MV-4-11 (cell line): ENCODE results near the gene ADGRL3.

Source experiments
- DNase-seq: peaks from one replicate; lab custom pipeline; 2025; lab: John Stamatoyannopoulos, UW

ADGRL3 gene

DNA sequence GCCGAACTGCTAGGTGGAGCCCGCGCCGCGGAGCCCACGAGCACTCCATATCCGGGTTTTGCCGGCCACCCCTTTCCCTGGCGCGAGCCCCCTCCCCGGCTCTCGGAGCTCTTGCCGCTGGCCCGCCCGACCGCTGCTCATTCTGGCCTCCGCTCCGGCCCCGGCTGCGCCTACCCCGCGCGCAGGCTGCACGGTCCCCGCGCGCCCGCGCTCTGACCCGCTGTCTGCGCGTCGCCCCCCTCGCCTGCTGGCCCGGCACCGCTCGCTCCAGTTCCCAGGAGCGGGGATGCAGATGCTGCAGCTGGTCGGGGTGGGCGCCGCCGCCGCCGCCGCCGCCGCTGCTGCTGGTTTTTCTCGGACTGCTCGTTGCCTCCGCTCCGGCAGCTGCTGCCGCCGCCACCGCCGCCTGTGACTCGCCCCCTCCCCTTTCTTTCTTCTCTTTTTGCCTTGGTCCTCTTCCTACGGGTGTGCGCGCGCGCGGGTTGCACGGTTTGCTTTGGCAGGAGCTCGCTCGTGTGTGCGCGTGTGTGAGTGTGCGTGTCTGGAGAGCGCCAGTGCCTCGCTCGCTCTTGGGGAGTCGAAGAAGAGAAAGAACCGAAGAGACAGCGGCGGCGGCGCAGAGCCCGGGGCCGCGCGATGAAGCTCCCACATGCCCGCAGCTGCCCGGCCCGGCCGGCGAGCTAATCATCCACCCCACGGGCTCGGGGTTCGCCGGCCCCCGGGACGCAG lies at the start of gene ADGRL3:
Gene ADGRL3, plus strand, starts transcription at position 140 of the 729 bp plus-strand sequence.
- peak; percentile 31 for DNase-seq

DNA sequence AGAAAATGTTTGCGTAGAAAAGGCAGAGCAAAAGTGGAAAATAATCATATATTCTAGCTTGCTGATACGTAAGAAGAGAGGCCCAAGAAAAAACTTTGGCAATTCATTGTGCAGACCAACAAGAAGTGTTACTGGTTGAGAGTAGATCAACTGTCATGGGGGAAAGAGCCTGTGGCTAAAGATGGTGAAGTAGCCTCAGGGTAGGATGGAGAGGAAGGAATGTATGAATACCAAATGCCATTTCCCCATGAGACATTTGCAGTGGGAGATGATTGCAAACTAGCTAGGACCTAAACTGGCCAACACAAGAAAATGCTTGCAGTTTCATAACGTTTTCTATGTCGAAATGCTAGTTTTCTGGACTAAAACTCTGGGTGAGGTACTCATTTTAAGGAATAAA lies 47.7 kb upstream of the ADGRL3 start:
- peak; percentile 44 for DNase-seq

DNA sequence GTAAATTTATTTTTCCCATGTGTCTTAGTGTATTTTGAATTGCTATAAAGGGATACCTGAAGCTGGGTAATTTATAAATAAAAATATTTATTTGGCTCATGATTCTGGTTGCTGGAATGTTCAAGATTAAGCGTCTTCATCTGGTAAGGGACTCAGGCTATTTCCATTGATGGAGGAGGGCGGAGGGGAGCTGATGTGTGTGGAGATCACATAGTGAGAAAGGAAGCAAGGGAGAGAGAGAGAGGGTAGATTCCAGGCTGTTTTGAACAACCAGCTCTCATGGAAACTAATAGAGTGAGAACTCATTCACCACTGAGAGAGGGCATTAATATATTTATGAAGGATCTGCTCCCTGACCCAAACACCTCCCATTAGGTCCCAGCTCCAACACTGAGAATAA lies 39.6 kb upstream of the ADGRL3 start:
- DNase-seq, result no peak

DNA sequence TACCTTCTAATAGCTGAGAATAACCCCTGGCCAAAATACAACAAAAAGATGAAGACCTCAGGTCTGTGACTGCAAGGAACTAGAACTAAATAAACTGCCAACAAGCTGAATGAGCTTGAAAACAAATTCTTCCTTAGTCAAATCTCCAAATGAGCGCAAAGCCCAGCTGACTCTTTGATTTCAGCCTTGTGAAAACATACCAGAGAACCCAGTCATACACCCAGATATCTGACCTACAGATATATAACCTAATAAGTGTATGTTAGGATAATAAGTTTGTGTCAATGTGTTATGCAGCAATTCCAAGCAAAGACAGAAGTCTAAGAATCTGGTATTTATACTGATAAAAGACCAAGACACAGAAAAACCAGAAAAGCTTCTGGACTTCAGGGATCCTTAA lies 38.0 kb upstream of the ADGRL3 start:
- no peak for DNase-seq

DNA sequence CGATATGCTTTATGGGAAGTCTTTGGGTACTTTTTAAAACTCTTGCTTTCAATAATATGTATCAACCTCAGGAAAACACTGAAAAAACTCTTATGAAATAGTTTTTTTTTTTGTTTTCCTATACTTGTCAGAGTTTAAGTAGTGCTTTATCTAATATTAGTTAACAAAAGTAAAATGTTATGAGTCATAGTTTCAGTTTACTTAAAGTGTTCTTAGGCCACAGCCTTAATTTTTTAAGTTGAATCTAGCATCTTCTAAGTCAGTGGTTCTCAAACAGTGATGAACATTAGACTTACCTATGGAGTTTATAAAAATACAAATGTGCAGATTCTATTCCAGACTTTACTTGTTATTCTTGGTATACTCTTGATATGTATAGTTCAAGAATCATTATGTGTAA lies 26.3 kb upstream of the ADGRL3 start:
- no peak for DNase-seq

DNA sequence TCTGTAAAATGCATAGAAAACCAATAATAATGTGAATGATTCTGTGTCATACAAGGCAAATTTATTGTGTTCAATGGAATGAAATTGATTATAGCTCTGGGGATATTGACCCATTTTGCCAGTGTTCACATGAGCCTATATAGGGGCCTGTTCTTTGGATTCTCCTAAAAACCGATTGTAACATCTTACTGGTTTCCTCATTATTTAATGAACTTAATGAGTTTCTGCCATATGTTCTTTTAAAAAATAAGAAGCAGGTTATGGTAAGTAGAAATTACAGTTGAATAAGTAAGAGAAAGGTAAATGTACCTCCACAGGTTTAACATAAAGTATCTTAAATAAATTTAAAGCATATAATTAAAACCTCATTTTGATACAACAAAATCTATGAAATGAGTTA lies 24.6 kb upstream of the ADGRL3 start:
- no peak for DNase-seq

DNA sequence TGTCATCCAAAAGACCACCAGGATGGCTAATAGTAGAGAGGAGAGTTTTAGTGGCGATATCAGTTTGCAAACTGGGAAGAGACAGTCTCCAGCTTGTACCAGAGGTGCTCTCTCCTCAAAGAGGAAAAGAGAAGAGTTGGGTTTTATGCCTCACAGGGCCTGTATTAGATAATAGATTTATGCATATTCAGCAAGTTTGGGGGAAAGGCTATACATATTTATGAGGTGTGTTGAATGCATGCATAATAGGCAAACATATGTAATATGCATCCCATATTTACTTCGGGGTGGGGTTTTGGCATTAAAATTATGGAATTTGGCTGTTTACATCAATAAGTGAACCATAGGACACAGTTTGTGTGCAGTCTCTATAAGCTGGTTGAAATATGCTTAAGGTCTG lies 22.8 kb upstream of the ADGRL3 start:
- DNase-seq, result no peak

DNA sequence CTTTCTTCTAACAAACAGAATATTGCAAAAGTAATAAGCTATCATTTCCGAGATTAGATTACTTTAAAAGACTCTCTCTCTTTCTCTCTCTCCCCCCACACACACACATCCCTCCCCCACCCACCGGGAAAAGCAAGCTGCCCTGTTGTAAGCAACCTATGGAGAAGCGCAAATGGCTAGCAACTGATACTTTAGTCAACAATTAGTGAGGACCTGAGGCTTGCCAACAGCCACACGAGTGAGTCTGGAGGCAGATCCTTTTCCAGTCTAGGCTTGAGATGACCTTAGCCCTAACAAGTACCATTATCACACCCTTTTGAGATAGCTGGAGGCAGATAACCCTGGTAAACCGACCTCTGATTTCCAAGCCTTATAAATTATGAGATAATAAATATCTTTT lies 19.7 kb upstream of the ADGRL3 start:
- no peak for DNase-seq

DNA sequence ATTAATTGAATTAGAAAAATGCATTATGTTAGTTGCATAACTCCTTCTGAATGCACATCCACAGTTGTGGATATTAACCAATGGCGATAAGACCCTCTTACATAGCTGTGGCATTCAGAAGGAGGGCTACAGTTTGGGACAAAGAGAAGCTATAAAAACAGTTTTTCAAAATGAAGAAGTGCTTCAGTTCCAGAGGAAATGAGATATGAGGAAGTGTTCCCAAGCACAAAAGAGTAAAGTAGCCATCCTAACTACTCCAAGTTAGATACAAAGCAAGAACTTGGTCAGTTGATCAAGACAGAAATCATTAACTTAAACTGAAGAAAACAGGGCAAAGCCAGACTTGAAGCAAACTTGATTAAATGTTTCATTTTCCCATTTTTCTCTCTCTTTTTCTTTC lies 17.2 kb upstream of the ADGRL3 start:
- peak; percentile 82 for DNase-seq

DNA sequence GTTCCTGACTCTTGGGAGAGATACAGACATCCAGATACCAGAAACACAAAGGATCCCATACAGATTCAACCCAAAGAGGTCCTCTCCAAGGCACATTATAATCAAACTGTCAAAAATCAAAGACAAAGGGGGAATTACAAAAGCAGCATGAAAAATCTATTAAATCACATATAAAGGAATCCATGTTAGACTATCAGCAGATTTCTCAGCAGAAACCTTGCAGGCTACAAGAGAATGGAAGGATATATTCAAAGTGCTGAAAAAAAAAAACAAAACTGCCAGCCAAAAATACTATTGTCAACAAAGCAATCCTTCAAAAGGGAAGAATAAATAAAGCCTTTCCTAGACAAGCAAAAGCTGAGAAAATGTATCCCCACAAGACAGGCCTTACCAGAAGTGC lies 14.8 kb upstream of the ADGRL3 start:
- DNase-seq, result no peak

DNA sequence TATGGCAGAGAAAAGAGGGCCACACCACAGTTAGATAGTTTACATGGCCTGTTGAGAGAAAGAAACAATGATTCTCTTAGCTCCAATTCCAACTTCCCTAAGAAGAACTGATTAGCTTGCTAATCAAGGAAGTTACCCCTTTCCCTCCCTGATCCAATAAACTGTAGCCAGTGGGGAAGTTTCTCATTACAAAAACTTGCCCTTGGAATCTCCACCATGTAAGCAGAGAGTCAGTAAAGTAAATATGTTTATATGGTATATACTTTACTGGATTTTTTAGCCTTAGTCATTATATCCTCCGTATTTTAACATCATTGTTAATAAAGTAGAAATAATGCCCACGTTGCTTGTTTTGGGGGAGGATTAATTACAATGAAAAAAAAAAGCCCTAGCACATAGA lies 7.7 kb upstream of the ADGRL3 start:
- DNase-seq, result no peak

DNA sequence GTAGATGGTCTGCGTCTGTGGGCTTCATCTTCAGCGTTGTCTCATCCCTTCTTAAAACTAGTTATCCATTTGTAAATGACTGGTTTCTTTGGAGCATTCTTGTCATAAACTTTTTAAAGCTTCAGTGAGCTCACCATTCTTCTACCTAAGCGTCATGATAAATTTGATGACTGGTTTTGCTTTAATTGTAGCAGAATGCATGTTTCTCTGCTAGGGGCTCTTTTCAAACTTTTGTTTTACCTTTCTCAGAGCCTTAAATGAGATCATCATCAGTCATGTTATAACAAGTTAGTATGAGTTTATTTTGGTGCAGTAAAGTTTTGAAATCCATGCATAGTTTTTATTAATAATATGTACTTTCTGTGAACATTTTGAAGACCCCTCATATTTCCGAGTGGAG lies 6.3 kb upstream of the ADGRL3 start:
- DNase-seq, result no peak

DNA sequence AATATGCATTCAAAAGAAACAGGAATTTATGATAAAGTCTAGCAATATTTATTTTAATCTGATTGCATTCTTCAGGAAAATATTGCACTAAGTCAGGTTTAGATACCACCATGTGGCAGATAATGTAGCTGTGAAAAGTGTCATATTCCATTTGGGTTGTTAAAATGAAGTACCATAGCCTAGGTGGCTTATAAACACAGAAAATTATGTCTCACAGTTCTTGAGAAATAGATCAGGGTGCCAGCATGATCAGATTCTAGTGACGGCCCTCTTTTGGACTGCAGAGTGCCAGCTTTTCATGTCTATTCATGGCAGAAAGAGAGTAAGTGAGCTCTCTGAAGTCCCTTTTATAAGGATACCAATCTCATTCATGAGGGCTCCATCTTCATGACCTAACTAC lies 5.6 kb upstream of the ADGRL3 start:
- no peak for DNase-seq

DNA sequence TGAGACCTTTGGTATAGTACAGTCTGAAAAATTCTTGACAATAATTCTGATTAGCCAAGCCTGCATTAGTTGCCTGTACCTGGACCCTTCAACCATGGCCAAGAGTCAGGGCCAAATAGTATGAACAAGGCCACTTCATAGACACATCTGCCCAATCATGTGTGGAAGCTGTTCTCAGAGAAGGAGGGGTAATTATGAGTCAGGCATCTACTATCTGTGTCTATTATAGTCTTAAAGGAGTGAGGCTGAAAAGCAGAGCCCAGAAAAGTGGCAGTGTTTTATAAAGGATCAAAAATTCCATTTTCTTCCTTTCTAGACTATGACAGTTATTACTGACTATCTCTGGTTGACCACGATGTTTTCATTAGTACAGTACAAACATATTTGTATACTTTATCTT lies 5.0 kb upstream of the ADGRL3 start:
- DNase-seq, result no peak

DNA sequence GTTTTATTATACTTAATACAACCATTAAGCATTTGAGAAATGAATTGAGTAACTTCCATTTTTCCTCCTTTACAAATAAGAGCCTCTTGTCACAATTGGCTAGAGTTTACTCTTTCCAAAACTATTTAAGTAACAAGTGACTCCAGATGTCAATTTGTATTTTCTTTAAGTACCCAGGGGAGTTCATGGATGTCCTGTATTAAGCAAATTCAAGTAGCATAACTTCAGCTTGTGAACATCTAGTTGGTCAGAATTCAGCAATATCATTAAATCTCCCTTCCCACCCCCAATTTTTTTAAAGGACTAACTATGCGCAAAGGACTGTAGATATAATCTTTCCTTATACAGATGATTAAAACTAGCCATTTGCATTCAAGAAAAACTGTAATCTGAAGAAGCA lies 1.4 kb upstream of the ADGRL3 start:
- no peak for DNase-seq

DNA sequence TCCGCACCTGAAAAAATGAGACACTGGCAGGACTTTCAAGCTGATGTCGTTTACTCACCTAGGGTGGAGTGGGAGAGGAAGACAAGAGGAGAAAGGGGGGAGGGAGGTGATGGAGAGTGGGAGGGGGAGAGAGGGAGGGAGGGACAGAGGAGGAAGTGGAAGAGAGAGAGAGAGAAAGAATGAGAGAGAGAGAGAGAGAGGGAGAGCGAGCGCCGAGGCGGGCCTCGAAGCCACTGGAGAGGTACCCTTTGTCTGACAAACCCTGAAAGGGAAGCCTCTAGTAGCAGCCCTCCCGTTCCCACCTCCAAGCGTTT lies 296 bp upstream of the ADGRL3 start:
- peak; percentile 18 for DNase-seq

DNA sequence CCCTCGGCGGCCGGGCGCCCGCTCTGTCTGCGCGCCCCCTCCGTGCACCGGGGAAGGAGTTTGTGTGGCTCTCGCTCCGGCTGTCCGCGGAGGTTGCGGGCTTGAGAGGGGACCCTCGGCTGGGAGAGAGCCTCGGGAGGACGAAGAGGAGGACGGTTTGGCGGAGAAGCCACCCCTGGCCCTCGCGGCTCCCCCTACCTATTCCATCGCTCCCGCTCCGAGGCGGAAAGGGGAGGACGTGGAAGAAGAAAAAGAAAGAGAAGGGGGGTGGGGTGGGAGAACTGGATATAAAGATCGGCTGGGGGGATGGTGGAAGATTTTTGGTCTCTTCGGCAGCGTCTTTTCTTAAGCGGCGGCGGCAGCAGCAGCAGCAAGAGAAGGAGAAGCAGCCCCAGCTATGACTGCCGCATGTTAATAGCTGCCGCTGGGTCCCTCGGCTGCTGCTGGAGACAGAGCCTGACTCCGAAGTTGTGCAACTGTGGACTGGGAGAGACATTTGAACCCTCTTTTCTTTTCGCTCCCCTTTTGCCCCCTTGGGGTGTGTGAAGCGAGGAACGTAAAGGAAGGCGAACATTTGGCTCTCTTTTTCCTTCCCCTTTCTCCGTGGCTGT lies 895 bp downstream of the ADGRL3 start:
- DNase-seq, result peak; percentile 47

DNA sequence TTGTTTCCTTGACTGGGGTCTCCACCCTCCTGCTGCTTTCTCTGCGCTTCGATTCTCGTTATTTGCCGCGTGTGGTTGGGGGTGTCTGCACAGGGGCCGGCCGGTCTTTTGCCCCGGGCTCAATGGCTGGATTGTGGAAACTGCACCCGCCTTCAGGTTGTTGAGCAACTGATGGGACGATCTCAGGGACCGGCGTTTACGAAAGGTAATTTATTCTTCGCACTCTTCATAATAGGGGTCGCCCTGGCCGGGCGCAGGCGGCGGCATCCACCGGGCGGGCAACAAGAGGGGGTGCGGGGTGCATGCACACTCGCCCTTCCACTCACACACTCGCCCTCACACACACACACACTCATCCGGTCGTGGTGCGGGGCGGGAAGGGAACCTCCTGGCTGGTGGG lies 1.4 kb downstream of the ADGRL3 start:
- DNase-seq, result no peak

DNA sequence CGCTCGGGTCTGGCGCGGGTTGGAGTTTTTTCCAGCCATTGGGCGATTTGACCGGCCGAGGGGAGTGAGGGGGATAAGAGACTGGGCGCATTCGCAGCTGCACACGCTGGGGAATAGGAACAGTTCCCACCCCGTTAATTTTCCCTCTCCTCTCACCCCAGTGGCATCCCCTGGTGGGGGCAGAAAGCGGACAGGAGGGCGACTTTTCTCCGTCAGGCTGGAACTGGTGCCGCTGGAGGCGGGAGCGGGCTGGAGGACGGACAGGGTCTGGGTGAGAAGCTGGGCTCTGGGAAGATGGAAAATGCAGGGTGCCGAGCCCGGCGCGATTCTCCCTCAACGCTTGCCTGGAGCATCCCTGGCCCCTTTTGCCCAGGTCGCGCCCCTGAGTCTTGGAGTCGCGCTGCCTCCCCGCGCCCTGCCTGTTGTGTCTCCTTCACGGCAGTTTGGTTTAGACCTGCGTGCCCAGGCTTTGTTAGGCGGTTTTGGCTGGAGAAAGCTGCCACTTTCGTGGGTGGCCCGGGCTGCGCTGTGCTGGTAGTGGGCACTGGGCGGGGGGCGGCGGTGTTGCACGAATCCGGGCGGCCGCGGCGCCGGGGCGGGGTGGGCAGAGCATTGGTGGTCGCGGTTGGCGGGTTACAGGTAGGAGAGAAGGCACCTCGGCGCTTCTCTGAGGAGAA lies 2.0 kb downstream of the ADGRL3 start:
- no peak for DNase-seq

DNA sequence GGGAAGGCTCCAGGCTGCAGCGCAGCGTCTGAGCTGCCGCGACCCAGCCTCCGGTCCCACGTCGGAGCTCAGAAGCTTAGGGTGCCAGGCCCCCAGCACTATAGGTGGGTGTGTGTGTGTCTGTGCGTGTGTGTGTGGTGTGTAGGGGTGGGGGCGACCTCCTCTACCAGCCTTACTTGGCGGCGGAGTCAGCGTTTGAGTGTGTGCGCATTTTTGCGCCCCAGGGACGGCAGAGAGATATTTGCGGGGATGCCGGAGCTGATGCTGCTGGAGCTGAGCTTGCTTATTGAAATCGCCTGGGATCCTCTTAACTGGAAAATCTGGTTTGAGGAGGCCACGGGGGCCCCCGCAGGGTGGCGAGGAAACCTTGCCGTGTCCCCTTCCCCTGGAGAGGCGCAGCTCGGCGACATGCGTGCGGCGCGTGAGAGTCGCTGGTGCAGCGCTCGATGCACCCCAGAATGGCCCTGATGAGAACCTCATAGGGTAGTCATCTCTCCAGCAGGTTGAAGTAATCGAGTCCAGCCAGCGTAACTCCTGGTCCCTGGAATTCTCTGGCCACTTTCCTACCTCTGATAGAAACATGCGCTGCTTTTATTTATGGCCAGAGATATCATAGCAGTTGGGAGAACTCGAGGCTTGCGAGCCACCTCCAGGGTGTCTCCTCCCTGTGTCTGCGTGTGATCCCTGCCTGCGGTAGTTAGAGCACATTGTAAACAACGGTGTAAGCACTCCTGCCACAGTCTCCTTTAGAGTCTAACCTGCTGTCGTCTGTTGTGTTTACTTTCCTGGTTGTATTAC lies 2.7 kb downstream of the ADGRL3 start:
- DNase-seq, result no peak

DNA sequence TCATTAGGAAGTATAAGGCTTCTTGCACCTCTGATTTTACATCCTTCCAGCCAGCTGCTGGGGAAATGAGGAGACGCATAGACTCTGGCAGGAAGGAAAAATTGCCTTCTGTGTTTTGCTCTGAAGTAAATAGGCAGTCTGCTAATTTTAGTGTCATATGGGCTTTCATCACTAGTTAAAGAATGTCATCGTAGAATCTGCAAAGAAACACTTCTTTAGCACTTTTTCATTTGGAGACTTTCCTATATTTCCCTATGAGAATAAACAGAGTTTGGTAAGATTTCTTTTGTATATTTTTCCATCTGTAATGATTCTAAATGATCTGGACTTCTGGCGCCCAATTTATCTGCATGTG lies 3.3 kb downstream of the ADGRL3 start:
- no peak for DNase-seq

DNA sequence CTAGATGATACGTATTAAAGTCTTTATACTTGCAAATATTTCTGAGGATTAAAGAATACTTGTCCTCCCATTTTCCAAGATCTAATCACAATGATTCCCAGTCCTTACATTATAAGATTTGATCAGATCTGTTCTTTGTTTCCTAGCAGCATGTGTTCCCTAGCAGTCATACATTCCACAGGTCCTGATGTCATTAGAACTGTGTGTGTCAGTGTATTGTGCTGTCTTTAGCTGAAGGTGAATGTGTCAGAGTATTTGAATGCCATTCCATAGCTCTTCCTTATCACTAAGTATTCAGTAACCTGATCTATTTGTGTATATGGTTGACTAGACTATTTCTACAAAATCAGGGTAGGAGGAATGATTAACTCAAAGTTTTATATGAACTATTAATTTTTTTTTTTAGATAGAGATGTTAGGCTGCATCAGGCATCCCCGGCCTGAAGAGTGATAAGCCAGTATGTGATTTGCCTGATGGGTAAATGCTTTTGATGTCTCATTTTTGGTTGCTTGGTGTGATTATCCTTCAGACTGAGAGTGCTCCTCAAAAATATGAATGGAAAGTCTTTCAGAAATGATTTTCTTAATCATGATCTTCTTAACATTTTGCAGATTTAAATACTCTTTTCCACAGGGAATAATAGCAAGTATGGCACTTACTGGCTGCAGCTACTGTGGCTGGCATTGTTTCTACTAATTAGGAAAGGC lies 4.4 kb downstream of the ADGRL3 start:
- DNase-seq, result no peak
